K562 treated with DMSO at 1 percent for 12 hours (cell line): ENCODE data around the gene CDIPT. TPM values are rescaled to one million over a fixed set of nuclear protein-coding genes. Genes with fewer than 3 reads are reported as not detected.

Source experiments
- total RNA-seq: library from RNA; unstranded; fragments of 300-600 nt; gene quantifications from 2 replicates; pipeline ENCODE4 v1.2.3, GENCODE V29; 2022; ENCODE audit not compliant: insufficient read depth

Gene CDIPT
- 87.8 and 89.1 TPM in 2 replicates for total RNA-seq

GRCh38 chr16:29862884-29863668 is at the start of gene CDIPT:
CDIPT (minus strand) TSS chr16:29863226; CDS start chr16:29862857, 369 bp downstream.

GRCh38 chr16:29900102-29900887 is 37.3 kb upstream of the CDIPT start, which contains the start of gene ASPHD1:
ASPHD1 (plus strand) TSS chr16:29900488; CDS start chr16:29900972, 484 bp downstream.

DNA sequence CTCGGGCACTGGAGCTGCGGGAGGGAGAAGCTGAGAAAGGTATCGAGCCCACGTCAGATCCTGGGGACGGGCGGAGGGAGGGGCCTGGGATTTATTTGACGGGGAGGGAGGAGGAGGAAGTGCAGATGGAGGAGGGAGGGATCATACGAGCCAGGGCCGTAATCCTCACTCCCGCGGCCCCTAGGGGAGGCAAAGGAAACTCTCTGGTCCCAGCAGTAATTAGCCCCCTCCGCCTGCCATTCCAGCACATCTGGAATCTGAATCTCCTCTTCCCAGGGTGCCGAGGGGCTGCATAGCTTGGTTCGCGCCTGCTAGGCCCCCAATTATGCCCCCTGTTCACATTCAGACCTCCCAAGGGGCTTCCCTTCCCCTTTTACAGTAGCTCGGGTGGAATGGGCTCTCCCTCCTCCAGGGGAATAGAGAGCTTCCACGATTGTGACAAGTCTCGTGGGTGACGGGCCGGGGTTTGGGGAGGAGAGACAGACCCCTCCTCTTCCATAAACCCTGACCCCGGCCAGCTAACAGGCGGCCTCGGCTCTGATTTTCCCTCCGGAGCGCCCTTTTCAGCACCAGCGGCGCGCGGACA is 36.6 kb upstream of the CDIPT start, which contains the start of gene SEZ6L2:
Gene SEZ6L2 (minus strand): TSS at position 35 of the 586 bp plus-strand sequence. CDS start 531 bp downstream, outside the sequence.

DNA sequence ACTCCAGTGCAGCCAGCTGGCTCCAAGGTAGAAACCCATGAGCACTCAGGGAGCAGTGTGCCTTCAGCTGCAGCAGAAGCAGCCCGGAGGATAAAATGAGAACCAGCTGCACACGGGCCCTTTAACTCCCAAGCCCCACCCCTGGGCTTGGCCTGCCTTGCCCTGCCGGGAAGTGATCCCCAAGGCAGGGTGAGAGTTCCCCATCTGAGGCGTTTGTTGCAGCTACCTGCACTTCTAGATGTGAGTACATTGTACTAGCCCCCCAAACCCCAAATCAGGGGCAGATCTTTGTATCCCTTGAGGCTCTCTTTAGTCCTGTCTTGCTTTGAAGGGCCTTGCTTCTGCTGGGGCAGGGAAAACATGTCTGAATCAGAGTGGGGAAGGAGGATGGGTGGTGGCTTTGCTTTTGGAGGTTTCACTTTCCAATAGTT is 42.7 kb downstream of the CDIPT start, which contains the start of gene MVP:
Gene MVP (plus strand): TSS at position 192 of the 431 bp plus-strand sequence. CDS start 10,088 bp downstream, outside the sequence.

GRCh38 chr16:29815793-29816693 is 47.0 kb downstream of the CDIPT start, which contains the start of gene PAGR1:
PAGR1 (plus strand) TSS chr16:29816152; CDS start chr16:29816526, 374 bp downstream.

DNA sequence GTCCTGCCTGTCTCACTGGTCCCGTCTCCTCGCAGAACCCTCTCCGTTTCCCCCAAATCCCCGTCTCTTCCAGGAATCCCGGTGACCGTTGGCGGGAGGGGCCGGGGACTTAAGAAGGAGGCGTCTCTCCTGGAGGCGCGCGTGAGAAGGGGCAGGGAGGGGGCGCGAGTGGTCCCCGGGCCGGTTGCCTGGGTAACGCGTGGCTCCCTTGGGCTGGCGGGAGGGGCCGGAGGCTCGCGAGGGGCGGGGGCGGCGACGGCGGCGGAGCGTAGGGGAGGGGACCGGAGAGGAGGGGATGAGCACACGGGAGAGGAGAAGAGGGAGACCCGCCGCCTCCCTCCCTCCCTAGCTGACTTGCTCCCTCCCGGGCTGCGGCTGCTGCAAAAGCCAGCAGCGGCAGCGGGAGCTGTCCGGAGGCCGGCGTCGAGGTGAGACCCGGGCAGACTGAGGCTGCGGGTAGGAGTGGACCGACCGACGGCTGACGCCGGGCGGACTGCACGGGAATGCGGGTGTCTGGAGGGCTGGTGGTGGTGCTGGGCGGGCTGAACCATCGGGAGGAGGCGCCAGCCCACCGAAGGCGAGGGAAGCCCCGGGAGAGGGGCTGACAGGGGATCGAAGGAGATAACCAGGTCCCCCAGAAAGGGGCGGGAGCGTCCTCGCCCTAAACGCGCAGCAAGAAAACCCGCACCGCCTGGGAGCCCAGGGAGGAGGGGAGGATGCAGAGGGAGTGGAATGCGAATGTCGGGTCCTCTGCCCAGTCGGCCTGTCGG is 50.9 kb downstream of the CDIPT start, which contains the start of gene PRRT2:
Gene PRRT2 (plus strand): TSS at position 298 of the 770 bp plus-strand sequence. CDS start 862 bp downstream, outside the sequence.

Other genes with a start within 250 kb of the CDIPT start
- 43.8 and 109 TPM in 2 replicates for gene SPN, start 200.0 kb downstream of the CDIPT start, total RNA-seq
- gene QPRT, start 184.0 kb downstream of the CDIPT start, total RNA-seq, result 174 TPM in 2 replicates
- not detected in 2 replicates for gene C16orf54, start 117.2 kb downstream of the CDIPT start, total RNA-seq
- not detected in 2 replicates for gene ZG16, start 85.0 kb downstream of the CDIPT start, total RNA-seq
- 116 and 135 TPM in 2 replicates for gene KIF22, start 72.5 kb downstream of the CDIPT start, total RNA-seq
- gene MAZ, start 56.7 kb downstream of the CDIPT start, total RNA-seq, result 261 and 270 TPM in 2 replicates
- gene PRRT2, start 51.0 kb downstream of the CDIPT start, total RNA-seq, result 0.38 and 1.3 TPM in 2 replicates
- gene PAGR1, start 47.1 kb downstream of the CDIPT start, total RNA-seq, result 36.1 and 48.1 TPM in 2 replicates
- 4.6 TPM in 2 replicates for gene MVP, start 42.8 kb downstream of the CDIPT start, total RNA-seq
- gene SEZ6L2, start 36.3 kb upstream of the CDIPT start, total RNA-seq, result 2.8 and 3.6 TPM in 2 replicates
- gene ASPHD1, start 37.3 kb upstream of the CDIPT start, total RNA-seq, result not detected in 2 replicates
- gene KCTD13, start 63.0 kb upstream of the CDIPT start, total RNA-seq, result 27.1 and 44.6 TPM in 2 replicates
- gene TMEM219, start 98.9 kb upstream of the CDIPT start, total RNA-seq, result 166 and 188 TPM in 2 replicates
- gene TAOK2, start 110.6 kb upstream of the CDIPT start, total RNA-seq, result 38.3 and 60.9 TPM in 2 replicates
- 23.6 and 28.9 TPM in 2 replicates for gene HIRIP3, start 132.4 kb upstream of the CDIPT start, total RNA-seq
- 95.4 and 119 TPM in 2 replicates for gene INO80E, start 133.0 kb upstream of the CDIPT start, total RNA-seq
- 0.99 and 2.0 TPM in 2 replicates for gene DOC2A, start 147.8 kb upstream of the CDIPT start, total RNA-seq
- gene C16orf92, start 160.0 kb upstream of the CDIPT start, total RNA-seq, result not detected in 2 replicates
- 0.61 and 1.6 TPM in 2 replicates for gene TLCD3B, start 168.0 kb upstream of the CDIPT start, total RNA-seq
- 2,121 and 2,279 TPM in 2 replicates for gene ALDOA, start 202.5 kb upstream of the CDIPT start, total RNA-seq
- gene PPP4C, start 212.8 kb upstream of the CDIPT start, total RNA-seq, result 260 and 325 TPM in 2 replicates
- gene TBX6, start 228.7 kb upstream of the CDIPT start, total RNA-seq, result 0.48 TPM in 1 of 2 replicates, not detected in the other
- 75.6 and 79.1 TPM in 2 replicates for gene YPEL3, start 233.0 kb upstream of the CDIPT start, total RNA-seq